Uterus (tissue), 4 donors: ENCODE results near the gene NOL8. TPM values are rescaled to one million over a fixed set of nuclear protein-coding genes. Genes with fewer than 3 reads are reported as not detected.

ENCODE experiments used
- DNase-seq, 2 donors: peaks; one replicate each; pipeline ENCODE4 v3.0.0-alpha.2; 2019 to 2020
- H3K27ac ChIP-seq, 2 donors: fragments of 200-600 bp; sonication (generic); 1 replicate in 1 of 2; 2 replicates in 1 of 2; pipeline ENCODE4 v1.5.1; 2016 to 2018
- H3K27me3 ChIP-seq, 2 donors: fragments of 200-600 bp; sonication (generic); one replicate each; pipeline ENCODE4 v1.5.1; 2018 to 2019; ENCODE audit warnings: control low read depth in 1 of 2
- H3K36me3 ChIP-seq, 2 donors: fragments of 200-600 bp; sonication (generic); one replicate each; pipeline ENCODE4 v1.5.1; 2019; ENCODE audit warnings: control low read depth in 1 of 2
- H3K4me1 ChIP-seq, 2 donors: fragments of 200-600 bp; sonication (generic); one replicate each; pipeline ENCODE4 v1.5.1; 2018 to 2019; ENCODE audit warnings: control low read depth in 1 of 2
- H3K4me3 ChIP-seq, 2 donors: fragments of 200-600 bp; sonication (generic); 1 replicate in 1 of 2; 2 replicates in 1 of 2; pipeline ENCODE4 v1.5.1; 2018 to 2019; ENCODE audit warnings: mild to moderate bottlenecking in 1 of 2
- H3K9me3 ChIP-seq, 2 donors: fragments of 200-600 bp; sonication (generic); one replicate each; pipeline ENCODE4 v1.5.1; 2019; ENCODE audit warnings: control low read depth in 1 of 2
- CTCF ChIP-seq, 4 experiments: fragments of 200-600 bp in 2 of 4; fragments of 450-650 bp in 2 of 4; sonication (generic) in 2 of 4; IDR thresholded peaks; one replicate each; pipeline ENCODE4 v1.5.1; 2016 to 2019; ENCODE audit warnings: antibody characterized with exemption in 4 of 4, mild to moderate bottlenecking in 2 of 4, moderate library complexity in 1 of 4
- POLR2A ChIP-seq, 2 donors: fragments of 450-650 bp; IDR thresholded peaks; one replicate each; pipeline ENCODE4 v1.6.1; 2016; ENCODE audit warnings: antibody characterized with exemption in 2 of 2, mild to moderate bottlenecking in 1 of 2, moderate library complexity in 1 of 2
- intact Hi-C: fragments of 100-400 bp; cut with DNase I; formaldehyde crosslinking; loops from one replicate; pipeline ENCODE4 v1.15.1; 2023; ENCODE audit warnings: low total_unique reads
- total RNA-seq, 4 donors: library from RNA; depleted of rRNA in 3 of 4; stranded (reverse); fragments of >200 nt in 3 of 4; gene quantifications; one replicate each; pipeline versions ENCODE4 v1.1.0 to v1.2.4, GENCODE V29; 2014 to 2023
- donor health status: DM: yes; HTN: yes; CAD: no.

Gene NOL8
- total RNA-seq, 4 donors from 2014 or later: 16.5 to 48.0 (median 33.0) TPM

GRCh38 chr9:92293452-92294296 lies 31.5 kb downstream of the NOL8 start, which contains the start of gene IARS1:
TSS of gene IARS1 (minus strand) at chr9:92293697. CDS start at chr9:92289419, 4,278 bp downstream.
- Histone ChIP-seq H3K4me1 (no peaks in the 10 kb centered on the region), H3K9me3 (no peaks in the 10 kb centered on the region), H3K27me3 (no peaks in the 10 kb centered on the region), H3K4me3 (peak within 1 kb of the TSS; percentile 69 to 72), H3K27ac (peak within 1 kb of the TSS; percentile 80 to 83), H3K36me3 (no peaks in the 10 kb centered on the region)
- peak; percentile 98 to 100 for DNase-seq
- intact Hi-C loops: no loop called here
- peak; percentile 44 to 54 (median 47) for TF ChIP-seq CTCF (IDR thresholded peaks at IDR 0.05)
- TF ChIP-seq POLR2A (IDR thresholded peaks at IDR 0.05): peak; percentile 53 to 75

GRCh38 chr9:92293075-92293354 lies 32.1 kb downstream of the NOL8 start:
- peak overlapping the region; percentile 68 to 83 for H3K27ac ChIP-seq
- DNase-seq: no peak
- TF ChIP-seq POLR2A (IDR thresholded peaks at IDR 0.05): no peak
- TF ChIP-seq CTCF (IDR thresholded peaks at IDR 0.05): no peak
- no peaks in the 10 kb centered on the region for H3K27me3 ChIP-seq
- intact Hi-C loops: no loop called here
- H3K4me3 ChIP-seq: peak overlapping the region; percentile 69 to 72
- H3K36me3 ChIP-seq: no peaks in the 10 kb centered on the region
- H3K4me1 ChIP-seq: no peaks in the 10 kb centered on the region
- no peaks in the 10 kb centered on the region for H3K9me3 ChIP-seq

GRCh38 chr9:92292338-92293074 lies 32.6 kb downstream of the NOL8 start:
- no peaks in the 10 kb centered on the region for H3K36me3 ChIP-seq
- DNase-seq: no peak
- H3K27me3 ChIP-seq: no peaks in the 10 kb centered on the region
- intact Hi-C loops: no loop called here
- H3K27ac ChIP-seq: peak overlapping the region; percentile 68 to 83
- H3K9me3 ChIP-seq: no peaks in the 10 kb centered on the region
- TF ChIP-seq POLR2A (IDR thresholded peaks at IDR 0.05) (no peak), CTCF (IDR thresholded peaks at IDR 0.05) (no peak)
- H3K4me3 ChIP-seq: peak overlapping the region; percentile 69 to 72
- H3K4me1 ChIP-seq: no peaks in the 10 kb centered on the region

- Histone ChIP-seq H3K36me3 (no peaks in the 10 kb centered on the region), H3K27ac (no peak overlapping the region), H3K4me1 (no peaks in the 10 kb centered on the region), H3K4me3 (no peak overlapping the region), H3K27me3 (no peaks in the 10 kb centered on the region), H3K9me3 (no peaks in the 10 kb centered on the region)
- DNase-seq: no peak
- TF ChIP-seq POLR2A (IDR thresholded peaks at IDR 0.05) (no peak), CTCF (IDR thresholded peaks at IDR 0.05) (no peak)
- intact Hi-C loops: no loop called here
Measured at GRCh38 chr9:92291577-92291976, 33.6 kb downstream of the NOL8 start.
